Measurements from ENCODE around the gene TBC1D20.
"Not testable (repeated sequence)": the region's sequence is repeated elsewhere in the genome, so short reads cannot be mapped to it uniquely, and the experiment has no call there.

The TBC1D20 gene, protein sequence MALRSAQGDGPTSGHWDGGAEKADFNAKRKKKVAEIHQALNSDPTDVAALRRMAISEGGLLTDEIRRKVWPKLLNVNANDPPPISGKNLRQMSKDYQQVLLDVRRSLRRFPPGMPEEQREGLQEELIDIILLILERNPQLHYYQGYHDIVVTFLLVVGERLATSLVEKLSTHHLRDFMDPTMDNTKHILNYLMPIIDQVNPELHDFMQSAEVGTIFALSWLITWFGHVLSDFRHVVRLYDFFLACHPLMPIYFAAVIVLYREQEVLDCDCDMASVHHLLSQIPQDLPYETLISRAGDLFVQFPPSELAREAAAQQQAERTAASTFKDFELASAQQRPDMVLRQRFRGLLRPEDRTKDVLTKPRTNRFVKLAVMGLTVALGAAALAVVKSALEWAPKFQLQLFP

DNA sequence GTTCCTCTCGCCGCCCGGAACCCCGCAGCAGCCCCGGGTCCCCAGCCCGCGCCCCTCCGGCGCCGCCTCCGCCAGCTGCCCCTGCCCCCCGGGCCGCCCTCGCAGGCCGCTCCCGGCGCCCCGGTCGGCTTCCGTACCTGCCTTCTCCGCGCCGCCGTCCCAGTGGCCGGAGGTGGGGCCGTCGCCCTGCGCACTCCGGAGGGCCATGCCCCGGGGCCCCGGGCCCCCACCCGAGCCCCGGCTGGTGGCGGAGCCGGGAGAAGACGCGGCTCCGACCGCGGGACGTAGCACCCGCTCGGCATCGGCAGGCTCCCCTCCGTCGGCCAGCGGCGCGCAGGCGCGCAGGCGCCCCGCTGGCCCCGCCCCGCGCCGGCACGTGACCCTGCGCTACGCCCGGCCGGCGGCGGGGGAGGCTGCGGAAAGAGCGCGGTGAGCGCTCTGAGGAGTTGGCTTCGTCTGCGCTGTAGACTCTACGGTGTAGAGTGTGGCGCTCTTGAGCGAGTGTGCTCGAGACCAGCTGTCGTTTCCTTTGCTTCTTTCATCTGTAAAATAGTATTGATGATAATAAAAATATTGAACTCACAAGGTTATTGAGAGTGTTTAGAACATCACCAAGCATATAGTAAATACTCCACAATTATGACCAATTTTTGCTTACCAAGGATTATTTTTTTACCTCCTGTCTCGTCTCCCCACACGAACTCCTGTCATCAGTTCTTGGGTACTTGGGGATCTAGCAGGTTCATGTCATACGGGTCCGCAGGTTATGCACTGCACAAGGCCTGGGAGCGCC, at the start of gene TBC1D20:
Gene TBC1D20, minus strand, starts transcription at position 335 of the 793 bp plus-strand sequence. Its CDS starts 128 bp downstream, at position 207.
- peak; percentile 89 for DNase-seq

DNA sequence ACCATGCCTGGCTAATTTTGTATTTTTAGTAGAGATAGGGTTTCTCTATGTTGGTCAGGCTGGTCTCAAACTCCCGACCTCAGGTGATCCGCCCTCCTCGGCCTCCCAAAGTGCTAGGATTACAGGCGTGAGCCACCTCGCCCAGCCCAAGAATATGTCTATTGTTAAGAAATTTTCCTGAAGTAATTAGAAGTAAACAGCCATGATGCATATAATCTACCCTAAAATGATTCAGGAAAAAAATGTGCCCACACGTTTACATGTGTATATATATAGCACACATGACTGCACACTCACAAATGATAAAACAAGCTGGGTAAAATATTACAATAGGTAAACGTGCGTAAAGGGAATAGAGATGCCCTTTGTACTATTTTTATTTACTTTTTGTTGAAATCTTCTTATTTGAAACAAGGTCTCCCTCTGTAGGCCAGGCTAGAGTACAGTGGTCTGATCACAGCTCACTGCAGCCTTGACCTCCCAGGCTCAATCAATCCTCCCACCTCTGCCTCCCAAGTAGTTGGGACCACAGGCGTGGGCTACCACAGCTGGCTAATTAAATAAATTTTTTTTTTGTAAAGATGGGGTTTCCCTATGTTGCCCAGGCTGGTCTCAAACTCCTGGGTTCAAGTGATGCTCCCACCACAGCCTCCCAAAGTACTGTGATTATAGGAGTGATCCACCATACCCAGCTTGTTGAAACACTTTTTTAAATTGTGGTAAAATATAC, 48.2 kb upstream of the TBC1D20 start:
- DNase-seq, result not testable (repeated sequence)

DNA sequence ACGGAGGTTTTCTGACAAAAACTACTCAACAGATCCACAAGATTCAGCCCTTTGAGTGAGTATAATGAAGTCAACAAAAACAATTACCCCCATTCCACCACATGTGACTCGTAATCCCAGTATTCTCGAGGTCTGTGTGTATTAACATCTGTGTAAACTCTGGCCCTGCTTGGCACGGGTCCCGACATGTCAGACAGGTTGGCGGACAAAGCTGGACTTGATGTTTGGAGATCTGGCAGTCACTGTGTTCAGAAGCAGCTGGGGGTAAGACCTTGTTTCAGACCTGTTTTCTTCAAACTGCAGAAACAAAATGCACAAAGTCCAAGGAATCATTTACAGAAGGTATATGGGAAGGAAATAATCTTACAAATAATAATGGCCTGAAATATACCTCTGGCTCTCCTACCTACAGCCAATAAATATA, 46.0 kb upstream of the TBC1D20 start:
- not testable (repeated sequence) for DNase-seq

DNA sequence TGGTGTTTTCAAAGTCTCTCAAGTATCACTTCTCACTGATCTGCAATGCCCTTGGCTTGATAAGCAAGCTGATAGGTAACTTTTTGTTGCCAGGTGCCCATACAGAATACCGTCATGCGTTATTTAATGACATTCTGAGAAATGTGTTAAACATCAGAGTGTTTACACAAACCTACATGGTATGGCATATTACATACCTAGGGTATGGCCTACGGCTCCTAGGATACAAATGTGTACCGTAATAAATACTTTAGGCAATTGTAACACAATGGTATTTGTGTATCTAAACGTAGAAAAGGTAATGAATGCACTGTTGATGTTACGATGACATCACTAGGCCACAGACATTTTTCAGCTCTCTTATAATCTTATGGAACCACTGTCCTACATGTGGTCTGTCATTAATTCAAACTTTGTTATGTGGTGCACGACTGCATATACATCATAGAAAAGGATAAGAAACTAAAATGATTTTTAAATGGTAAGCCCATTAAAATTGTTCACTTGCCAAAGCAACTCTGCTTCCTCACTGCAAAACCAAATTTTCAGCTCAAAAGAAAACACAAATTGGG, 45.5 kb upstream of the TBC1D20 start:
- DNase-seq, result no peak

DNA sequence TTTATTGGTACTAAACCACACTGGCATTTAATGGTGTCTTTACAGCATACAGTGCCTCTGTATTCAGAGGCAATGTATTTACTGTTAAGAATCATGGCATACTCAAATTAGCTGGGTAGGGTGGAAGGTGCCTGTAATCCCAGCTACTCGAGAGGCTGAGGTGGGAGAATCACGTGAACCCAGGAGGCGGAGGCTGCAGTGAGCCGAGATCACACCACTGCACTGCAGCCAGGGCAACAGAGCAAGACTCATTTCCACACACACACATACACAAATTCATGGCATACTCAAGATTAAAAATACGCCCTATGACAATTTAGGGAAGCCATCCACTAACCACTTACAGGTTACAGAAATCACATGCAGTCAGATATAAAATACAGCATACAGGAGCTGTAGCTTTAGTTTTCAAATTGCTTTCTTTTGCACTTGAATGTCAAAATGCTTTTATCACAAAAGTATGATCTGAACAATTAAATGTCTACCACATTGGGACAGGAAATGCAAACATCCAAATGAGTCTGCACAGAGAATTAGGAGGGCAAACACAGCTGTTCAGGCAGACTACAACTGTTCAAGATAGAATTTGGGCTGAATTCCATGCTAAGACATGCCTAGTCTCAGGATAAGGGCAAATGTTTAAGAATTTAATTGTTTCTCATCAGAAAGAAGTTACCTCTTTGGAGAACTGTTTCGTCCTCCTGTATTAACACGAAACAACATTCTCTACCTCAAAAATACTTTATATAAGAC, 44.8 kb upstream of the TBC1D20 start:
- DNase-seq, result no peak

DNA sequence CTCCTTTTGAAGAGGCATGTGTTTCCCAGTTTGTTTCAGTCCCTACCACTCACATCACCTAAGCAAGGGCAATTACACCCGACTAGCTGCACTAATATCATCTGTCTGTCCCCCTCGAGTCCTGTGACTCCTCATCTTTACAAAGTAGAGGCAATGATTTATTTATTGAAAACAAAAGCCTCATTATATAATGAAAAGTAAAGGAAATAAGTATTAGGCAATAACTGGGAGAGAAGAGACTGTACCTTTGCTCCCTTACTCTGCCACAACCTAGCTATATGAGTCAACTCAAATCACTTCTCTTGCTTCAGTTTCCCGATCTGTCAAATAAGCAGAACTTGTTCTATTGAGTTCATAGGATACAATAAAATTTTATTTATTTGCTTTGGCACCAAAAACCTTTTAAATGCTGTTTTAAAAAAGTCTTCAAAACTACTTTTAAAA, 42.3 kb upstream of the TBC1D20 start:
- no peak for DNase-seq

DNA sequence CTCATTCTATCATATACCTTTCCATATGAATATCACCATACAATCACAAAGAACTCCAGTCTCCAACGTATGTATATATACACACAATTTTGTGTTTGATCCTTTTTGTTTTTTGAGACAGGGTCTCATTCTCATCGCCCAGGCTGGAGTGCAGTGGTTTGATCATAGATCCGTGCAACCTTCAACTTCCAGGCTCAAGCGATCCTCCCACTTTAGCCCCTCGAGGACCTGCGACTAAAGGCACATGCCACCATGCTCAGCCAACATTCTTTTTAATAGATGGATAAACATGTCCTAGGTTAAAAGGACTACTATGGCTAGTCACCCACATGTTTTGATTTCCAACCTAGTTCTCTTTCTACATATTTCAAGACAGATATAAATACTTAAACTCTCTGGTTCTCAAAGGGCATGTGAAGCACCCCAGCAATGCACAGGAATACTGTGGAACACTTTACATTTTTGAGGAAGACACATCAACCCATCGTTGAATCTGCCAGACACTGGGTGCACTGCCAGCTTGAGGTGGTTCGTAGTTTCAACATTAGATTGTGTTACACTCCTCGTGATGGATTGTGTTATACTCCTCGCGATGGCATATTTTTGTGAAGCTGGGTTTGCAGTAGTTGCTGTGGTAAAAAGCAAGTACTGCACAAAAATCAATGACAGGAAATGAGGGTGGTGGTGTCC, 40.9 kb upstream of the TBC1D20 start:
- DNase-seq, result no peak

DNA sequence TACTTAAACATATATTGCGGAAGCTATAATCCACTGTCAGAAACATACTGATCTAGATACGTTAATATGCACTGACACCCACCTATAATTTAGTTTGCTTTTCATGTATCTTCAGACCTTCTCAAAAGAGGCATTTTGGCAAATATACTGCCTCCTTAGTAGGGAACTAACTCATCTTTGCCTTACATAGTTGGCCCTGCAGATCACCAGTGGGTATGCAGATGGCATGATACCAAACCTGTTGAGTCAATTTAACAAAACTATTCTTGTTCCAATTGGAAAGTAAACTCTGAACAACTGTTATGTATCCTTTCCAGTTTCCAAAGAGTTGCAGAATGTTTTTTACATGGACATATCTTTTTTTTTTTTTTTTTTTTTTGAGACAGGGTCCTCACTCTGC, 35.6 kb upstream of the TBC1D20 start:
- DNase-seq, result no peak

DNA sequence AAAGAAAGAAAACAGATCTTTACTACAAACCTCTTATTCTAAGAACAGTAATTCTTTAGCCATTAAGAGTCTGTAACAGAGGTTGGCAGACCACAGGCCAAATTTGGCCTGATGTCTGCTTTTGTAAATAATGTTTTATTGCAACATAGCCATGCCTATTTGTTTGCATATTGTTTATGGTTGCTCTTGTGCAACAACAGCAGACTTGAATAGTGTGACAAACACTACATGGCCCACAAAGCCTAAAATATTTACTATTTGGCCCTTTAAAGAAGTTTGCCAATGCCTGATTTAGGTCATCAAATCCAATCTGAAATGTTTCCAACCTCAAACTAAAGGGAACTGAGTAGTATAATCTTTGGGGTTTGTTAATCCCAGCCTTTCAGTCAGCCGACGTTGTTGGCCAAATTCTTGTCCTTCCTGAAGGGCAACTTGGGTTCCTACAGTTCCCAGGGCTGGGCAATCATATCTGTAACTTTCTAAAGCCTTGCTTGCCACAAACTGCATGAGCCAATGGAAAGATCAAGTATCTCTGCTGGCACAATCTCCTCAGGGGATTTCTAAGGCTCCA, 33.9 kb upstream of the TBC1D20 start:
- DNase-seq, result no peak

DNA sequence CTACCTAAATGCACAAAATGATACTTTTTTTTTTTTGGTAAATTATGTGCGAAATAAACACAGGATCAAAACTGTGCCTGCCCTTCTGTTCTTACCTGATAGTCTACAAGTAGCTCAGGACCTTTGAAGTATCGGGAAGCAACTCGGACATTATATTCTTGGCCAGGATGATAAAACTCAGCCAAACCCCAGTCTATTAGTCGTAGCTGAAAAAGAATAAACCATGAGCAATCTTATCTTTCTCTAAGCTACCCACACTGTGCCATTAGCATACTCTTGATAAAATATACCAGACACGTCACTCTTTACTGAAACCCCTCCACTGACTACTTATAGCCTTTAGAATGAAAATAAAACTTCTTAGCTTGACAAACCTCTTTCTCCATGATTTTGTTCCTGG, 29.8 kb upstream of the TBC1D20 start:
- no peak for DNase-seq

DNA sequence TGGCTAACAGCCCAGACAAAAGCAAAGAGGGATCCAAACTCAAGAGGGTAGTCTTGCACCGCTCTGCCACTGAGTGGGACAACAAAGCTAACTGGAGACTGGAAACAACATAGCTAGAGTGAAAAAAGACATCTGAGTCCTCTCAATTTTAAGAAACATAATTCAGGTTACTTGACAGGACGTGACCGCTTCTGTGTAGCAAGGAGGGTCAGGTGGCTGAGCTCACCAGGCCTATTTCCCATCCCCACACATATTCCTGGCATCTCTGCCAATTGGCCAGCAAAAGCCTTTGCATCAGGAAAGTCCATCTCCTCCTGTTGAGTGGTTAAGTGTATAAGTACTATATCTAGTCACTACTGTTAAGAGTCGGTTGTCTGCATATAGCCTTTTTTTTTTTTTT, 25.3 kb upstream of the TBC1D20 start:
- no peak for DNase-seq

DNA sequence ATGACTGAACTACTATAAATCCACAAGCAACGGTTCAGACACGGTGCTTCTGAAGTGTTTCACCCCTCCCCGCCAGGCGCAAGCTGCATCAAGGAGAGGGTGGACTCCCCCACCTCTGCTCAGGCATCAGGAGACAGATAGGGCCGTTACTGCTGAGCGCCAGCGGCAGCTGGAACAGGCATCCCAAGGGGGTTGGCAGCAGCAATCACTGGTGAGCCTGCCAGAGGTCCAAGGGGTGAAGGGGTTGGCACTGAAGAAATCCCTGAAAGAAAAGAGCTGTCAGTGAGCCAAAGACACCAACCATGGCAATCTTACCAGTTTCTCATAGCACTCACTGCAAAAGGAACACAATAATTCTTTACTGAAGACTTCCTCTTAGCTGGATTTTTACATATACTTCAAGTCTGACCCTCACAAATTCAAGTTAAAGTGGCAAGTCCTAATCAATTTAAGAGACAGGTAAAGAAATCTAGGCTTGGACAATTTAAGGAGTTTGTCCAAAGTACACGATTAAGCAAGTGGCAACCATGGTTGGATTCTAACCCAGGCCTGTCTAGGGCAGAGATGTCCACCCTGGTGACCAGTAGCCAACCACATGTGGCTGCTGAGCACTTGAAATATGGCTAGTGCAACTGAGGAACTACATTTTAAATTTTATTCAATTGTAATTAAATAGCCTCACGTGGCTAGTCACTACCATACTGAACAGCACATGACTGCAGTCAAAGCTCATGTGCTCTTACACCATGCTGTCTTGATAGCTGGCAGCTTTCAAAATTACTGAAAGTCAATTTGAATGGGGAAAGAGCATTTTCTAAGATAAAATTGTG, 21.7 kb upstream of the TBC1D20 start:
- no peak for DNase-seq

DNA sequence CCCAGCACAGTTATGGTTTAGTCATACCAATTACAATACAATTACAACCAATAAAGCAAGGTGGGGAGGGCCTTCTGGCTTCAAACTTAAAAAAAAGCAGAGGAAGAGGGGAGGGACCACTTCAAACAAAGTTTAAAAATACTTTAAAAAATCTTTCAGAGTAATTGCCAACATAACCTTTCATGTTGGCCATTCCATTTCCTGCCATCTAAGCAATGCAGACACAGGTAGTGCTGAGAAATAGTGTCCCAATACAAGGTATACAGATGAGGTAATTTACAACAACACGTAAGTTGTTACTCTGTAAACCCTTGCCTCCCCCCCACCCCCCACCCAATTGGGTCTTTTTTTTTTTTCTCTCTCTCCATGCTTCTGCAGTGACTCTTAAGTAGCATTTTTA, 18.8 kb upstream of the TBC1D20 start:
- DNase-seq, result no peak

DNA sequence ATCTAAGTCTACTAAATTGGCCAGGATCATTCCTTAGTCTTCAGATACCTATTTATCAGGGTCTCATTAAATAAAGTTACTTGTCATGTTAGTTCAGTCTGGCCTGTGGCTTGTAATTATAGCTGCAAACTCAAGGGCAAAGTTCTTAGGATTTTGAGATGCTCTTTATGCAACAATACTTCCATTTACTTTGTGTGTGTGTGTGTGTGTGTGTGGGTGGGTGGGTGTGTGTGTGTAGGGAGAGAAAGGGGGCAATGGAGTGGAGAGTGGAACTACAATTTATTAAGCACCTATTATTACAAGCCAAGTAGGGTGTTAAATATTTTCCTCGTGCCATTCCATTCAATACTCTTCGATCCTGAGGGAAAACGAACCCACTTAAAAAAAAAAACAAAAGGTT, 17.7 kb upstream of the TBC1D20 start:
- DNase-seq, result no peak

DNA sequence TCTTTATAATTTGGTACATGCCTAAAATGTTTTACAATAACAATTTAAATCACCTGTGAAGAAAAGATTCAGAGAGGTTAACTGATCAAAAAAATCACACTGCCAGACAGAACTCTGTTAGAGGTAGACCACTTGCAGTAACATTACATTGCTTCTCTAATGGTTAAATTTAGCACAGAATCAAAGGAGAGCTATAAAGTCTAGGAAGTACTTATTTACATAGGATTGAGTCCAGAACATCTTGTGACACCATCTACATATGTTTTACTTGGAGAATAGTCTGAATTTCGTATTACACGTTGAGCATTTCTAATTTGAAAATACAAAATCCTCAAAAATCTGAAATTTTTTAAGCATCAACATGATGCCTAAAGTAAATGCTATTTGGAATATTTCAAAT, 17.2 kb upstream of the TBC1D20 start:
- no peak for DNase-seq

DNA sequence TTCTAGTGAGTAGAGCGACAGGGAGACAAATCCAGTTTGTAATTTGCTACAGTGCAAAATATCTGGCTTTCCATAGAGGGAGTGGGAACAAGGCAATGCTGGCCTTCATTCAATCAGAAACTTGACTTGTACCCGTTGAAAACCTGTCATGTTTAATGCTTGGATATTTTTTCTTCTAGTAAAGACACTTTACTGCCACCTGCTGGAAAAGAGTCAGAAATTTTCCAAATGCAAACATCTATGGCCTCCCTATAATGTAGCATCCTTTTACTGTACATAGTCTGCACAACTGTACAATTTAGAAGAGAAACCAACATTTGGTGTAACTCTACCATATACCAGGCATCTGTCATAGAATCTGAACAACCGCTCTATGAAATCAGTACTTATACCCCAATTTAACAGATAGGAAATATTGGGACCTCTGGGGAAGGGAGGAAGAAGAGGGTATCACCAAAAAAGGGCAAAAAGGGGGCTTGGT, 16.7 kb upstream of the TBC1D20 start:
- no peak for DNase-seq

DNA sequence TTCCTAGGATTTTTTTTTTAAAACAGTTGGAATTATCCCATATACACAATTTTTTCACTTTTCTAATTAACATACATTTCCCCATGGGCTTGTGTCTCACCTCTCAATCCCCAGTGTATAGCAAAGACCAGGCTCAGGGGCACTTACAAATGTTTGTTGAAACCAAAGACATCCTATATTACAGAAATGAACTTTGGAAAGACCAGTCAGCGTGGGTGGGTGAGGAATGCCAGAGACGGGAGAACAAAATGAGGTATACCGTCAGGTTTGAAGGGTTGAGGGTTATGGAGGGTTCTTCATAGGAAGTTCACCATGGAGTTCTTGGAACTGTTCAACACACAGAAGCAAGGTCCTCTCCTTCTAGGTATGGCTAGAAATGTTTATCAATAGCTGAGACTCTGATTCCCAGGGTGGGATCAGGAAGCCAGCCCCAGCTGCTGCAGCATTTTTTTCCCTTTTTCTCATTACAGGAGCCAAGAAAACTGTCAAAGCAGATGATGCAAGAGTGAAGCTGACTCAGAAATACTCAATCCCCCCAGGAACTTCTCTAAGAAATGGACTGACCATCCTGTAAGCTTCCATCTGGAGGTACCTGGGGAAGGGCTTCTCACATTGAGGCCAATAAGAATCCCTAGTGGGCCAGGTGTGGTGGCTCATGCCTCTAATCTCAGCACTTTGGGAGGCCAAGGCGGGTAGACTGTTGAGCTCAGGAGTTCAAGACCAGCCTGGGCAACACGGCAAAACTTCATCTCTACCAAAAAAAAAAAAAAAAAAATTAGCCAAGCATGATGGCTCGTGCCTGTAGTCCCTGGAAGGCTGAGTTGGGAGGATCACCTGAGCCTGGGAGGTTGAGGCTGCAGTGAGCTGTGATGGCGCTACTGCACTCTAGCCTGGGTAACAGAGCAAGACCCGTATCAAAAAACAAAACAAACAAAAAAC, 15.9 kb upstream of the TBC1D20 start:
- DNase-seq, result no peak

DNA sequence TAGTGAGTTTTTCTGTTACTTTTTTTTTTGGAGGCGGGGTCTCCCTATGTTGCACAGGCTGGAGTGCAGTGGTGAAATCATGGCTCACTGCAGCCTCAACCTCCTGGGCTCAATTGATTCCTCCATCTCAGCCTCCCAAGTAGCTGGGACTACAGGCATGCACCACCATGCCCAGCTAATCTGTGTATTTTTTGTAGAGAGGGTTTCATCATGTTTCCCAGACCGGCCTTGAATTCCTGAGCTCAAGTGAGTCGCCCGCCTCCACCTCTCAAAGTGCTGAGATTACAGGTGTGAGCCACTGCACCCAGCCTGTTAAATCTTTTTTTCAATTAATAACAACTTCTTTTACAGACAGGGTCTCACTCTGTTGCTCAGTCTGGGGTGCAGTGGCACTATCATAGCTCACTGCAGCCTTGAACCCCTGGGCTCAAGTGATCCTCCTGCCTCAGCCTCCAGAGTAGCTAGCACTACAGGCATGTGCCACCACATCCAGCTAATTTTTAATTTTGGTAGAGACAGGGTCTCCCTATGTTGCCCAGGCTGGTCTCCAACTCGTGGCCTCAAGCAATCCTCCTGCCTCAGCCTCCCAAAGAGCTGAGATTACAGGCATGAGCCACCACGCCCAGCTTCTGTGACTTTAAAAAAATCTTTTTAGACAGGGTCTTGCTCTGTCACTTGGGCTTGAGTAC, 14.4 kb upstream of the TBC1D20 start:
- DNase-seq, result not testable (repeated sequence)

Data from CD4-positive, alpha-beta T cell treated with Interleukin-15 for 1 hour (primary cell).